GM13976 (cell line): ENCODE results near the gene CHD1L.
"Not testable (repeated sequence)": the region's sequence is repeated elsewhere in the genome, so short reads cannot be mapped to it uniquely, and the experiment has no call there.

ENCODE experiments used
- DNase-seq: peaks from one replicate; pipeline ENCODE4 v3.0.0; 2012; ENCODE audit warnings: low spot score
- in situ Hi-C: fragments of 300-500 bp; cut with MboI; formaldehyde crosslinking; loops from one replicate; pipeline ENCODE4 v1.12.0; 2022; ENCODE audit warnings: low sequenced_read_pairs, mixed read lengths, inconsistent platforms; ENCODE audit not compliant: unreplicated experiment
- TF ChIP-seq, protein P1 (sequence below): IDR thresholded peaks from 2 replicates; pipeline ENCODE4 v1.5.1; 2012; ENCODE audit warnings: borderline replicate concordance, mild to moderate bottlenecking; ENCODE audit not compliant: insufficient read depth; ENCODE audit errors: extremely low read depth, missing control alignments, control extremely low read depth

The CHD1L gene

DNA sequence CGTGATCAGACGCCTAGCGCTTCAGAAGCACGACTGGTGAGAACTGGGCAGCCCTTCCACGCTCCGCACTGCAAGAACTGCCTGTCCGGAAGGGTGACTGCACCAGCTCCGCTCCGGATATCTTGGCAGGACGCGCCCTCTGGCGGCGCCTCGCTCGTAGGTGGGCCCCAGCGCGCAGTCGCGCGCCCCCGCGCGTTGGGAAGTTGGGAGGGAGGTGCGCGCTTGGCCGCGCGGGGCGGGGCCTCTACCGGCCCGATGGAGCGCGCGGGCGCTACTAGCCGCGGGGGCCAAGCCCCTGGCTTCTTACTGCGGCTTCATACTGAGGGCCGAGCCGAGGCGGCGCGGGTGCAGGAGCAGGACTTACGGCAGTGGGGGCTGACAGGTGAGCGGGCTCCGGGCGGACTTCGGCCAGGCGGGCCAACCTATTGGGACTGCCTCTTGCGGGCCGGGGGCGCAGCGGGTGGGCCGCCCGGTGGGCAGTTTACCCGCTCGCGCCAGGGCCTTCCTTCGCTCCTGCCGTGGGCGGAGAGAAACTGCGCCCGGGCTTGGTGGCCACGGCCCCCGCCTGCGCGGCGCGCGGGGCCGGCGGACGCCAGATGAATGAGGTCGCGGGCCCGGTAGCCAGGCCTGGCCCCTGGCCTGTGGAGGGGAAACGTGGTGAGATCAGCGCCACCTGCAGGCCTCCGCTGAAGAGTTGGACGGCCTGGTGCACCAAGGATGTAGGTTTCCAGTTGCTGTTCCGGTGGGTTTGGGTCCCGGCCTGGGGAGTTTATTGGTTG is at the start of gene CHD1L:
TSS of gene CHD1L (plus strand) at position 236 of the 779 bp plus-strand sequence. CDS start at position 256, 20 bp downstream.
- DNase-seq = peak; percentile 92
- in situ Hi-C loops = no loop called here
- TF ChIP-seq, protein P1, sequence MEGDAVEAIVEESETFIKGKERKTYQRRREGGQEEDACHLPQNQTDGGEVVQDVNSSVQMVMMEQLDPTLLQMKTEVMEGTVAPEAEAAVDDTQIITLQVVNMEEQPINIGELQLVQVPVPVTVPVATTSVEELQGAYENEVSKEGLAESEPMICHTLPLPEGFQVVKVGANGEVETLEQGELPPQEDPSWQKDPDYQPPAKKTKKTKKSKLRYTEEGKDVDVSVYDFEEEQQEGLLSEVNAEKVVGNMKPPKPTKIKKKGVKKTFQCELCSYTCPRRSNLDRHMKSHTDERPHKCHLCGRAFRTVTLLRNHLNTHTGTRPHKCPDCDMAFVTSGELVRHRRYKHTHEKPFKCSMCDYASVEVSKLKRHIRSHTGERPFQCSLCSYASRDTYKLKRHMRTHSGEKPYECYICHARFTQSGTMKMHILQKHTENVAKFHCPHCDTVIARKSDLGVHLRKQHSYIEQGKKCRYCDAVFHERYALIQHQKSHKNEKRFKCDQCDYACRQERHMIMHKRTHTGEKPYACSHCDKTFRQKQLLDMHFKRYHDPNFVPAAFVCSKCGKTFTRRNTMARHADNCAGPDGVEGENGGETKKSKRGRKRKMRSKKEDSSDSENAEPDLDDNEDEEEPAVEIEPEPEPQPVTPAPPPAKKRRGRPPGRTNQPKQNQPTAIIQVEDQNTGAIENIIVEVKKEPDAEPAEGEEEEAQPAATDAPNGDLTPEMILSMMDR = peak; percentile 92

- DNase-seq, in situ Hi-C loops: not testable (repeated sequence)
Observed at GRCh38 chr1:147197324-147197723, 45.2 kb upstream of the CHD1L start.

DNA sequence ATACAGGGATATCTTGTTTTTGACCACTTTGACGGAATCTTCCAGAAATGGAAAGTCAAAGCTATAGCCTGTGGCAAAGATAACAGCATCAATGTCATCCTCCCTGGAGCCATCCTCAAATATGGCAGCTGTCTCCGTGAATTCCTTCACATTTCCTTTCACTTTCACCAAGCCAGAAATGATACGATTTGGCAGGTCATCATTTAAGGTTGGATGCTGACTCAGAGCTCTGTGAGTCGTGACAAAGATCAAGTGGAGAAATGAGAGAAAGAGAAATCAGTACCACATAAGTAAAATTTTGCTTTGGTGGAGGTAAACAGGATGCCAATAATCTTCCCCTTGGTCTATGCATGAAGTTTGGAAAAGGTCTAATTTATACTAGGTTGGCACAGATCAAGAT is 41.2 kb upstream of the CHD1L start:
- DNase-seq = no peak
- TF ChIP-seq, protein P1 = no peak
- in situ Hi-C loops = no loop called here

DNA sequence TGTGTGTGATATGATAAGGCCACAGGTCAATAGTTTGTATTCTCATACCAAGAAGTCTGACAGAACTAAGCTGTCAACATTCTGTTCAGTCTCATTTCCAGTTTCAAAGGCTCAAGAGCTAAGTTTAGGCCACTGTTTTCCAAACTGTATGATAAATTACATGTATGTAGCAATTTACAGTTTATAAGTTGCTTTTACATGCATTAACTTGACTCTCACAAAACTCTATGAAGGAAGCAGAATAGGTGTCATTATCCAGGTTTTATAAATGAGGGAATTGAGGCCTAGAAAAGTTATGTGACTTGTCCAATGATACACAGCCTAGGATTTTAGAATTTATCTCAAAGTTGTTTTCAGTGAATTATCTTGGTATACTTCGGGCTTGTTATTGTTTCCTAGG is 40.7 kb upstream of the CHD1L start:
- TF ChIP-seq, protein P1 = no peak
- in situ Hi-C loops = no loop called here
- no peak for DNase-seq

DNA sequence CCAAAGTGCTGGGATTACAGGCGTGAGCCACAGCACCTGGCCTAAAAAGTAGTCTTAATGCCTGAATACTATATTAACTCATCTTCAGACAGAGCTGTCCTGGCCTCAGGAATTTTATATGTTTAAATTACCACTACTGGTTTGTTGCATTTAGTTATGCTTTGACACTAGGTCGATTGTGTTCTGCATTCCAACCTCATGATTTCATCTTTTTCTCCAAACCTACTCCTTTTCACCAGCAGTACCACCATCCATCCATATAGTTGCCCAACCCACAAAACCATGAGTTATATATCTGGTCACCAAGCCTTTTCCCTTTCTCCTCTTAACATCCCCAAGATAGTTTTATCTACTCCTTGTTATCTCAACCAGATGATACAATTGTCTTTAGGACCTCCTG is 39.9 kb upstream of the CHD1L start:
- no peak for DNase-seq
- in situ Hi-C loops = no loop called here
- TF ChIP-seq, protein P1 = no peak

GRCh38 chr1:147204080-147204479 is 38.4 kb upstream of the CHD1L start:
- TF ChIP-seq, protein P1 = no peak
- in situ Hi-C loops = no loop called here
- no peak for DNase-seq

DNA sequence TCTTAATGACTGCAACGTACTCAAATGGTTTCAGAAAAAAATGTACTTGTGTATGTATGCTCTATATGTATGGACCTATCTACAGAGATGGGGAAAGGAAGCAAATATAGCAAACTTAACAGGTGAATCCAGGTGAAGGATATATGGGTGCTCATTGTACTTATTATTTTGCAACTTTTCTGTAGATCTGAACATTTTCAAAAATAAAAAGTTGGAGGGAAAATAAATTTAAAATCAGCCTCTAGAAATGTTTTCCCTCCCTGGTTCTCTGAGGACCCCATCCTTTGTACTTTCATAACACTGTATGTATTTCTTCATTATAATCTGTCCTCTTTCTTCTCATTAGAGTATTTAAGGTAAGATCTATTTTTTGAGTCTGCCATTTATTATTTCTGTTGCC is 35.3 kb upstream of the CHD1L start:
- TF ChIP-seq, protein P1 = no peak
- DNase-seq = no peak
- in situ Hi-C loops = no loop called here
